Stimulated activated CD4-positive, alpha-beta T cell treated with anti-CD3 and anti-CD28 coated beads, Interleukin-1b, Interleukin-23, amount 100 ng/mL, for 24 hours (primary cell): ENCODE measurements around the gene HS6ST1.

Source experiments
- DNase-seq, 4 experiments: peaks; one replicate each; pipeline ENCODE4 v3.0.0-alpha.2; 2020; ENCODE audit warnings: low read depth in 4 of 4, low spot score in 1 of 4

Gene HS6ST1

GRCh38 chr2:128311216-128311754 lies 7.4 kb downstream of the HS6ST1 start:
- no peak for DNase-seq

GRCh38 chr2:128310761-128311160 lies 7.9 kb downstream of the HS6ST1 start:
- DNase-seq = no peak

GRCh38 chr2:128310094-128310716 lies 8.5 kb downstream of the HS6ST1 start:
- DNase-seq = no peak

DNA sequence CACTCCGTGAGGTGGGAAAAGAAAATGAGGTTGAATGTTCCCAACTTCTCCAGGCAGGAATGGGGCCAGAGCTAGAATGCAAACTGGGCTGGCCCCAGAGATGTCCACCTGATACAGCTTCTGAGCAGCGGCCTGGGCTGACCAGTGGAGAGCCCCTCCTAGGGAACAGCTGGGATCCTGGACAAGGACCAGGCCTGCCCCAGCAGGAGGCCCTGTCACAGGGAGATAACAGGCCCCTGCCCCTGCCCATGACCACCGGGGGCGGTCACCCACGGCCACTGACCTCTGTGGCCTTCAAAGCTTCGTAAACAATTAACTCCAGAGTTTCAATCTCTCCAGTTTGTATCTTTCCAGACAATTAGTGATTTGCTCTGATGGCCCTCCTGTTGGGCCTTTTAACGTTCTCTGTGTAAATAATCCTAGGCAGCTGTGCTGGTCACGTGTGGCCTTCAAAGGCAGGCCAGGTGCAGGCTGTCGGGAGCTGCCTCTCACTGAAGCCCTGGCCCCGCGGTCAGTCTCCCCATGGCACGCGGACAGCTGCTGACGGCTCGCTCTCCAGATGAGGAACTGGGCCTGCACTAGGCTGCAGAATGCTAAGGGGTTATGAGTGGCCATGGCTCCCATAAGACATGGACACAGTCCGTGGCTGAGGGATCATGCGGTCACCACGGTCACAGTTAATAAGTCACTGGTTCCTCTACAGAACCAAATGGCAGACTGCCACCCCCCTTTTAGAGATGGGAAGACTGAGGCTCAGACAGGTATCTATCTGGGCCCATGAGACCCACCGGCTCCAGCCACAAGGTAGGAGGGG lies 9.2 kb downstream of the HS6ST1 start:
- no peak for DNase-seq

DNA sequence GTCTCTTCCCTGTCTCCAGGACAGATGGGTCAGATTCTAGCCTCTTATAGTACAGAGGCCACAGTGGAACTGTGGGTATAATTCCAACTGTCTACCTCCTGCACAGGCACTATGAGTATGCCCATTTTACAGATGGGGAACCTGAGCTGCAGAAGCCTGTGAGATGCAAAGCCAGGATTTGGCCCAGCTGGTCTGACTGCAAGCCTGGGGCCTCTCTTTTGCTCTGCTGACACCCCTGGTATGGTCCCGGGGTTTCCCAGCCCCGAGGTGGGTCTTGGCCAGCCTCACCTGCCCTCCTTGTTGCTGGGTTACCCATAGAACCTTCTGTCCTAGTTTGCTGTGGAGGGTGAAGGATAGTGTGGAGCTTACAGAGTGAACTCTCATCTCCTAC lies 9.8 kb downstream of the HS6ST1 start:
- DNase-seq = no peak

DNA sequence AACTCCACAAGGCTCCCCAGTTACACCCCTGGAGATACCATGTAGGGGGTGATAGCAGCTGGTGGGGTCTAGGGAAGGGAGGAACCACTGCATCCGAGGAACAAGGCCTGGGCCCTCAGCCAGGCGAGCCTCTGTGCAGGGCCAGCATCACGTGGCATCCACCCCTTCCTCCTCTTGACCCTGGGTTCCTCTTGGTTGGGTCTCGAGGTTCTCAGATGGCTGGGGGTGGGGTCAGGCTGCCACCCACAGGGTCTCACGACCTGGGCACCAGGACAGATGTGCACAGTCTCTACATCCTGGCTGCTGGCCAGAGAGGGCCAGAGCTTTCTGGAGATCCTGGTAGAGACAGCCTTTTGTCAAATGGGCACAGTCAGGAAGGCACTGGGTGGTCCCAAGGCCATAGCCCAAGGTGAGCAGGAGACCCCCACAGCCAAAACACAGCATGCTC lies 10.4 kb downstream of the HS6ST1 start:
- no peak for DNase-seq

DNA sequence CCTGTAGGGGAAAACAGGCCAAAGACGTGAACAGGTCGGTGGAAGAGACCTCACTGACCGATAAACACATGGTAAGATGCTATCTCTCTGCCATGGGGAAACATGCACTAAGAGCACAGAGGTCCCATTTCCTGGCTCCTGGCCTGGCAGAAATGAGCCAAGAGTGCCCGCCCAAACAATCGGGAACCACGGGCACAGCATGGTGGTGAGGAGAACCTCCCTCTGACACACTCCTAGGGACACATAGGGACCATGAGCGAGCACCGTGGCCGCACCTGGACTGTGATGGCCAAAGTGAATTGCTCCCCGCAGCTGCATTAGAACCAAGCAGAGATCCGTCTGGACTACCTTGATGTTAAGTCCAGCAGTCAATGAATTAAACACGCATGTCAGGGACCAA lies 11.1 kb downstream of the HS6ST1 start:
- no peak for DNase-seq

DNA sequence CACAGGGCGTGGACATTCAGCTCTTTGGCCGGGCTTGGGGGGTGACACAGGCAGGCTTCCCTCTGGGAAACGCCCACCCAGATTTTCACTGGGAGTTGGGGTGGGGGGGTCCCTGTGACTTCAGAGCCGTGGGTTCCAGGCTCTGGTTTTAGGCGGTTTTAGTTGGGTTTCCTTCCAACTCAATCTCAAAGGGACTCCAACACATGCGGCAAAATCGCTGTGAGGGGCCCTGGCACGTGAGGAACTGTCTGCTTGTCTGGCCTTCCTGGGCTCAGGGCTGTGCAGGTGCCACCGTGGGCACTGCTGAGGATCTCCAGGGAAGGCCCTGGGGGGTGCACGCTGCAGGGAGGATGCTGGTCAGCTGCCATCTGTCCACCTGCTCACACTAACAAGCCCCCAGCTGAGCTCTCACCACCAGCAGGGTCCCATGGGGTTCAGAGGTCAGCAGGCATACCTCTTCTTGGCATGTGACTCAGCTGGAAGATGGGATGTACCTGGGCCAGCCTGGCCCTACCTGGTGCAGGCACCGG lies 11.7 kb downstream of the HS6ST1 start:
- DNase-seq = no peak

DNA sequence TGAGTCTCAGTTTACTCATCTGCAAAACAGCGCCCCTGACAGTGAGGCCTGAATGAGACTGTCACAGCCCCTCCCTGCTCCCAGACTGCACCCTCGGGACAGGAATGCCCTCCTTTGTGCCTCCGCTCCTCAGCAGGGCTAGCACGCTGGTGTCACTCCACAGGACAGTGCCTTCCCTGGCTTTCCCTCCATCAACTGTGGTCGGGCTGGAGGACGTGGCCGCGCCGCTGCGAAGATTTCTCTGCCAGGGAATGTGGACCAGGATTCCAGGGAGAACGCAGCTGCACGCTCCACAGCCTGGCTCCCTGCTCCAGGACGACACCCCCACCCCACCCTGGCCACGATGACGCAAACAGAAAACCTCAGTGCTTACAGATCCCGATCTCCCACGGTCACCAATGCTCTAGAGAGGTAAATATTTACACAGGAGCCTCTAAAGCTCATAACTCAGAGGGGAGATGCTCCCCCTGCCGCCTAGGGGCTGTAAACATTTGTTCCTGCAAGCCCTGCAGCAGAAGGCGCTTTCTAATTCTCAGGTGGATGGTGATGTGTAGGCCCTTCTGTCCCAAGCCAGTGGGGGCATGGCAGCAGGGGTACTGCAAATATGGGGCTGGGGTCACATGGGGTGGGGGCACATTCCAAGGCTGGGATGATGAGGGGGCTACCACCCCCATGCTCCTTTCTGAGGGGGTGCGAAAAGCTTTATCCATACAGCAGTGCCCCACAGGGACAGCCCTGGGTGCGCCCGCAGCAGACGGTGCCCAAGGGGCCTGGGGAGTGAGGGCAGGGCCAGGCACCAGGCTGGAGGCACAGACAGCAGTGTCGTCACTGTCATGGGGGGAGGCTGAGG lies 12.4 kb downstream of the HS6ST1 start:
- DNase-seq = no peak

DNA sequence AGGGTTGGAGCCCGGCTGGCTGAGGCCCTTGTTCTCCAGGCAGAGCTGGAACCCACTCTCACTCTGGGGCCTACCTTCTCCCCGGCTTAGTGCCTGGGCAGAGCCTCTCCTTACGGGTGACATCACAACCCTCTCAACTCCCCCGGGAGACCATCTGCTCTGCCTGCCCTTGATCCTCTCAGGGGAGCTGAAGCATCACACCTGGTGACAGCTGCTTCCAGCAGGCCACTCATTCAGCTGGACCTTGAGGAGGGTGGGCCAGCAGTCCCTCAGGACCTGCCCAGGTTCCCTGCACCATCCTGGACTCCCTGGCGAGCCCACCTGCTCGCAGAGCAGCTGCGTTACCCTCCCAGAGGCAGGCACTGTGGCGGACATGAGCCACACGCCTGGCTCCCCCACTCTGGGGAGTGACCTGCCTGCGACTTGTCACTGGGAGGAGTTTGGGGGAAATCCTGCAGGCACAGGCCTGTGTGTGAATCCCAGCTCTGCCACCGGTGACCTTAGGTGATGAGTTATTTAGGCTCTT lies 13.1 kb downstream of the HS6ST1 start:
- DNase-seq = no peak

GRCh38 chr2:128304715-128305554 lies 13.7 kb downstream of the HS6ST1 start:
- DNase-seq = no peak

DNA sequence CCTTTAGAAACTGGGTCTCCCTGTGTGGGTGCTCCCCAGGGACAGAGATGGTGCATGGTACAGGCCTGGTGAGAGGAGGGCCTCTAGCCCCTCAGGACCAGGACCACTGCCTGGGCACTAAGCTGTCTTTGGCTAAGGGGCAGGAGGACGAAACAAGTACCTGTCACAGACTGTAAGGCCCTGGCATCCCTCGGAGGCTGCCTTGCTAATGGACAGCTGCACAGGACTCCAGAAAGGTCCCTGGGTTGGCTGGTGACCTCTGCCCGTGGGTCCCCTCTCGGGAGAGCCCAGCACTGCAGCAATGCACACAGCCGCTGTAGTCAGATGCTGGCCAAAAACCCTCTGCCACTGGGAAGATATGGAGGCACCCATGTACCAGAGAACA lies 14.3 kb downstream of the HS6ST1 start:
- DNase-seq = no peak

GRCh38 chr2:128303911-128304310 lies 14.8 kb downstream of the HS6ST1 start:
- DNase-seq = no peak

GRCh38 chr2:128303095-128303791 lies 15.4 kb downstream of the HS6ST1 start:
- no peak for DNase-seq

DNA sequence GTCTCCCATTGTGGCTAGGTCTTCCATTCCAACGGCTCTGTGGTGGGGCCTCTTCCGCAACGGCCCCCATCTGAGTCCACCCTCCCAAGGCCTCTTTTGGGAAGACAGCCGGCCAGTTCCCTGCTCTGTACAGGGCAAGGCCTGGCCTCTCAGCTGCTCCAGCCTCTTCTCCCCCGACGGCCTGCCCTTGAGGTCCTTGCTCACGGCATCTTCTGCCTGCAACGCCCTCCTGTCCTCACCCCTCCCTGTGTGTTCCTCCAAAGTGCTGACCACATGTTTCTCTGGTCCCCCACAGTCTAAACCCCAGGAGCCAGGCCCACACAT lies 16.0 kb downstream of the HS6ST1 start:
- no peak for DNase-seq

DNA sequence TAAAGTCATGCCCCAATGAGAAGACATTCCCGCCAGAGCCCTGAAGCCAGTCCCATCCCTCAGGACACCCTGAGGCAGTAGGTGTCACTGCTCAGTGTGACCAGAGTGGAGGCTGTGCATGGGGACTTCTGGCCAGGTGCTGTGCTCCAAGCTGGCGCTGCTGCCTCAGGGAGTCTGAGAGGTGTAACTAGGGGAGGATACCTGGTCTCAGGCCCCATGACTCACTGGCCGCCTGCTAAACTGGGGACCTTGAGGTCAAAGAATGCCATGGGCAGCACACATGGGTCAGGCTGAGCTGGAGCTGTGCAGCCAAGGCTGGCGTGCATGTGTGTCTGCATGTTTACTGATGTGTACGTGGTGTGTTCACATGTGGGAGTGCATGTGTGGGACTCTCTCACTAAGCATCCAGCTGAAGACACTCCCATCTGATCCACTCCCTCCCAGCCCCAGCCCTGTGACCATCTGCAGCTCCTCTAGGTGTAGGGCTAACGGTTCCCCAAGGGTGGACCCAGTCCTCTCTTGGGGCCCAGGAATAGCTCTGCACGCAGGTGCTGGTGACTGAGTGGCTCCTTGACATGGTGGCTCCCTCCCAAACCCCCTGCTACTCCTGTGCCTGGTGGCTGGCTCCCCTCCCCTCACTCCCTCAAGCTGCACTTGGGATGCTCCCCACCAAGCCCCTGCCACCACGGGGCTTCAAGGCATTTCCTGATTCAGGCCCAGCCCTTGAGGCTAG lies 16.5 kb downstream of the HS6ST1 start:
- DNase-seq = no peak

DNA sequence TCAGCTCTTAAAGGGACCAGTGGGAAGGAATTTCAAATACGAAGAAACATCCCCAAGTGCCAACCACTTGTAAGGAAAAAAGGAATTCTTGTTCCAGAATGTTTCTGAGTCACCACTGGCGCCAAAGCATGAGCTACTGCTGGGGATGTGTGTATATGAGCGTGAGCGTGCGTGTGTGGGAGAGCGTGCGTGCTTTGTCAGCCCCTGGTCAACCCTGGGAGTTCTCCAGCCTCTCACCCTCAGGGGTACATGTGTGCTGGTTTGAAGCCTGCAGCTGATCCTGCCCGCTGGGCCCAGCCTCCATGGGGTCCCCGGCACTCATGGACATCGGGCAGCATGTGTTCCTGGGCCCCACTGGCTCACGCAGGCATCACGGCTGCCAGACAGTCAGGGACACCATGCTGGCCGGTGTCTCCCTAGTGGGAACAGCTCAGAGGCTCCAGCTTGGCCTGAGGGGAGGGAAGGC lies 17.1 kb downstream of the HS6ST1 start:
- DNase-seq = no peak

- no peak for DNase-seq
These were observed 17.6 kb downstream of the HS6ST1 start for GRCh38 chr2:128301021-128301420.
